Measurements from ENCODE around the gene FNIP1. TPM values are rescaled to one million over a fixed set of nuclear protein-coding genes. Genes with fewer than 3 reads are reported as not detected.

The FNIP1 gene
- total RNA-seq, 3 donors from 2014 or later (not counting 1 experiment from before 2014, with no cell fraction given): 49.6 to 54.6 (median 50.8) TPM

- ATAC-seq: no peak
- intact Hi-C loops (cut with micrococcal nuclease): no loop called here
- DNase-seq: no peak
- TF ChIP-seq CTCF (IDR thresholded peaks at IDR 0.05): no peak
- no peaks in the 10 kb centered on the region for H3K4me1 ChIP-seq (ENCODE audit: control insufficient read depth, insufficient read depth, low read length)
- Mint-ChIP-seq H3K27me3 (ENCODE audit: low read depth in 2 of 2) (no peaks in the 10 kb centered on the region), H3K4me3 (no peak overlapping the region), H3K4me1 (peaks cover 44% of the 10 kb centered on the region in 2 donors), H3K9me3 (no peaks in the 10 kb centered on the region), H3K27ac (no peak overlapping the region), H3K36me3 (no peaks in the 10 kb centered on the region)
- WGBS (ENCODE audit: insufficient coverage): 95% methylated on average over 3 of the region's 3 CpGs
- no peaks in the 10 kb centered on the region for H3K36me3 ChIP-seq (ENCODE audit: control insufficient read depth, insufficient read depth, low read length)
- no peak overlapping the region for H3K4me3 ChIP-seq (ENCODE audit: low read length)
- no peaks in the 10 kb centered on the region for H3K9me3 ChIP-seq (ENCODE audit: control insufficient read depth, insufficient read depth, low read length)
- H3K27me3 ChIP-seq (ENCODE audit: control insufficient read depth, insufficient read depth, low read length): no peaks in the 10 kb centered on the region
- no peak overlapping the region for H3K27ac ChIP-seq (ENCODE audit: low read length)
These were observed 7.1 kb downstream of the FNIP1 start for GRCh38 chr5:131789765-131790164.

- Histone ChIP-seq H3K9me3 (ENCODE audit: control insufficient read depth, insufficient read depth, low read length) (no peaks in the 10 kb centered on the region), H3K27ac (ENCODE audit: low read length) (no peak overlapping the region), H3K4me1 (ENCODE audit: control insufficient read depth, insufficient read depth, low read length) (no peaks in the 10 kb centered on the region), H3K27me3 (ENCODE audit: control insufficient read depth, insufficient read depth, low read length) (no peaks in the 10 kb centered on the region), H3K36me3 (ENCODE audit: control insufficient read depth, insufficient read depth, low read length) (no peaks in the 10 kb centered on the region), H3K4me3 (ENCODE audit: low read length) (no peak overlapping the region)
- no peaks in the 10 kb centered on the region for H3K9me3 Mint-ChIP-seq
- intact Hi-C loops (cut with micrococcal nuclease): no loop called here
- ATAC-seq (no peak), DNase-seq (no peak)
- H3K4me3 Mint-ChIP-seq: no peak overlapping the region
- TF ChIP-seq CTCF (IDR thresholded peaks at IDR 0.05): no peak
- H3K36me3 Mint-ChIP-seq: no peaks in the 10 kb centered on the region
- no peaks in the 10 kb centered on the region for H3K27me3 Mint-ChIP-seq (ENCODE audit: low read depth in 2 of 2)
- peak overlapping the region in 1 of 2 donors; percentile 48 for H3K27ac Mint-ChIP-seq
- 93% methylated on average over 4 of the region's 4 CpGs for WGBS (ENCODE audit: insufficient coverage)
- peaks cover 43 to 52% of the 10 kb centered on the region in 2 donors for H3K4me1 Mint-ChIP-seq
These were observed 9.1 kb downstream of the FNIP1 start for GRCh38 chr5:131787736-131788135.

DNA sequence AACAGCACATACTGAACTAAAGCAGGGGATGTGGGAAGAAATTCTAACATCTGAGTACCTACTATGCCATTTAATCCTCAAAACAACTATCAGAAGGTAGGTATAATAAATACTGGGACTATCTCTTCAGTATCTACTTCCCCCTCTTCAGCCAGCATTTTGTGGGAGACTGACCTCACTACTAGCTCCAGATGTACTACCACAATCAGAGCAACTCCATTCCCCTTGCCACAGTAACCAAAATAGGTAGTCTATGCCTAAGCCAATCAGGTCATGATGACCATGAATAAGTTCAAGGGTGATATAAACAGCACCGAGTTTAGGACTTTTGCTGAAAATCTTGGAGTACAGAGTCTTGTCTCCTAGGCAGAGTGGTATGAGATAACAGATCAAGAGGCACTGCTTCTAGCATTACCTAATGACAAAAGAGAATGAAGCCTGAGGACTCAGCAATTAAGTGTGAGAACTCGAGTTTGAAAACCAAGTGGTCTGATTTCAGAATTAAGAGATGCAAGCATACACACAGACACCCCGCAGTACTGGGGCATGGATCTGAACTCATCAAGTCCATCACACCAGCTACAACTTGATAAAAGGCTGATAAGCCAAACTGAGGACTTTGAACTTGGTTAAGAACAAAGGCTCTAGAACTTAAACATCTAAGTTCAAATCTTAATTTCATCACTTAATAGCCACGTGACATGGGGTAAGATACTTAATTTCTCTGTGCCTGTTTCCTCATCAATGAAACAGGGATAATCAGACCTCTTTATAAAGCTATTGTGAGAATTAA lies 9.7 kb downstream of the FNIP1 start:
- Histone ChIP-seq H3K27me3 (ENCODE audit: control insufficient read depth, insufficient read depth, low read length) (no peaks in the 10 kb centered on the region), H3K9me3 (ENCODE audit: control insufficient read depth, insufficient read depth, low read length) (no peaks in the 10 kb centered on the region), H3K4me1 (ENCODE audit: control insufficient read depth, insufficient read depth, low read length) (no peaks in the 10 kb centered on the region), H3K36me3 (ENCODE audit: control insufficient read depth, insufficient read depth, low read length) (no peaks in the 10 kb centered on the region), H3K4me3 (ENCODE audit: low read length) (no peak overlapping the region), H3K27ac (ENCODE audit: low read length) (no peak overlapping the region)
- H3K36me3 Mint-ChIP-seq: no peaks in the 10 kb centered on the region
- H3K27me3 Mint-ChIP-seq (ENCODE audit: low read depth in 2 of 2): no peaks in the 10 kb centered on the region
- intact Hi-C loops (cut with micrococcal nuclease): no loop called here
- peak overlapping the region in 1 of 2 donors; percentile 48 for H3K27ac Mint-ChIP-seq
- ATAC-seq: no peak
- peaks cover 43 to 57% of the 10 kb centered on the region in 2 donors for H3K4me1 Mint-ChIP-seq
- WGBS (ENCODE audit: insufficient coverage): 83% methylated on average over 3 of the region's 4 CpGs
- H3K4me3 Mint-ChIP-seq: no peak overlapping the region
- DNase-seq: no peak
- no peak for TF ChIP-seq CTCF (IDR thresholded peaks at IDR 0.05)
- no peaks in the 10 kb centered on the region for H3K9me3 Mint-ChIP-seq

DNA sequence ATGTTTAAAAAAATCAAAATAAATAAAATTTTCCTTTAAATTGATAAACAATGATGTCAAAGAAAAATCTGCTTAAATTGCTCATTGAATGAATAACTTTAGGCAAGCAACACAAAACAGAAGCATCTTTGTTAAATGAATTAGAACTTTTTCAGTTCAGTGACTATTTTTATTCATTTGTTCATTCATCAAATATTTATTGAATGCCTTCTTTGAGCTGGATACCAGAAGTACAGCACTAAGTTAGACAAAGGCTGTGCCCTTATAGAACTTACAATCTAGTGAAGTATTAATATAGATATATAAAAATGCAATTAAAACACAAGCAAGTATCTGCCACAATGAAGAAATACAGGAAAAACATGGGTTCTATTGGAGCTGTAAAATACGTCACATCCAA lies 10.8 kb downstream of the FNIP1 start:
- Histone ChIP-seq H3K27me3 (ENCODE audit: control insufficient read depth, insufficient read depth, low read length) (no peaks in the 10 kb centered on the region), H3K4me1 (ENCODE audit: control insufficient read depth, insufficient read depth, low read length) (no peaks in the 10 kb centered on the region), H3K27ac (ENCODE audit: low read length) (no peak overlapping the region), H3K4me3 (ENCODE audit: low read length) (no peak overlapping the region), H3K9me3 (ENCODE audit: control insufficient read depth, insufficient read depth, low read length) (no peaks in the 10 kb centered on the region), H3K36me3 (ENCODE audit: control insufficient read depth, insufficient read depth, low read length) (no peaks in the 10 kb centered on the region)
- WGBS (ENCODE audit: insufficient coverage): no CpG with 5 or more reads among the region's 1 CpG
- Mint-ChIP-seq H3K4me3 (no peak overlapping the region), H3K9me3 (no peaks in the 10 kb centered on the region), H3K27me3 (ENCODE audit: low read depth in 2 of 2) (no peaks in the 10 kb centered on the region), H3K36me3 (no peaks in the 10 kb centered on the region), H3K27ac (no peak overlapping the region), H3K4me1 (peaks cover 47 to 63% of the 10 kb centered on the region in 2 donors)
- ATAC-seq (no peak), DNase-seq (no peak)
- intact Hi-C loops (cut with micrococcal nuclease): no loop called here
- TF ChIP-seq CTCF (IDR thresholded peaks at IDR 0.05): no peak

Data from natural killer cell (primary cell).